ENCODE measurements around the gene E4F1. TPM values are rescaled to one million over a fixed set of nuclear protein-coding genes. Genes with fewer than 3 reads are reported as not detected.

Gene E4F1
- total and polyA plus RNA-seq, 2 of the 13 experiments (the other 11 are each of a cell fraction or from before 2014, with no cell fraction given), result 13.8 to 19.5 TPM

- no peak for TF ChIP-seq HIVEP1 (CRISPR knock-in tag; IDR thresholded peaks at IDR 0.05)
- no peak for TF ChIP-seq SRSF9 (IDR thresholded peaks at IDR 0.05; ENCODE audit: borderline replicate concordance, insufficient read depth, low read depth, low read length, poor library complexity, severe bottlenecking)
- TF ChIP-seq ZNF570 (CRISPR knock-in tag; IDR thresholded peaks at IDR 0.05; ENCODE audit: borderline replicate concordance), result no peak
- TF ChIP-seq ATF7 (IDR thresholded peaks at IDR 0.05), result no peak
- TF ChIP-seq ATF7 (CRISPR knock-in tag; IDR thresholded peaks at IDR 0.05), result no peak
- TF ChIP-seq NFKBIZ (CRISPR knock-in tag; IDR thresholded peaks at IDR 0.05), result no peak
- no peak for TF ChIP-seq HOXA5 (CRISPR knock-in tag; IDR thresholded peaks at IDR 0.05)
- TF ChIP-seq KMT2A (CRISPR knock-in tag; IDR thresholded peaks at IDR 0.05), result 0 out of 2 replicates have a peak, but pooled peaks have one; percentile 11
Observed at GRCh38 chr16:2190002-2190658, 33.3 kb upstream of the E4F1 start (continued).

- no peaks in the 10 kb centered on the region for H3K79me2 ChIP-seq (ENCODE audit: insufficient read depth, low read length)
- DNase-seq (ENCODE audit: low spot score) (peak; percentile 35), FAIRE-seq (no peak), ATAC-seq (no peak; the same call in 1 of the 3 replicates)
- H3K9me3 ChIP-seq (ENCODE audit: low read length), result no peaks in the 10 kb centered on the region
- in situ Hi-C loops (cut with HindIII; ENCODE audit: extremely low pct_ligation_motif_present, low pct_unique_long_range_greater_than_20kb) (no loop called here), intact Hi-C loops (cut with micrococcal nuclease; ENCODE audit: unreplicated experiment) (no loop called here)
- peak overlapping the region in 1 of 3 experiments; percentile 45; a peak in 2 of 6 replicates for H3K4me3 ChIP-seq (replicated peaks in 1 of 3; ENCODE audit: insufficient read depth in 1 of 3, low read depth in 2 of 3, low read length in 3 of 3)
- no peaks in the 10 kb centered on the region for H3K36me3 ChIP-seq (replicated peaks in 1 of 2; ENCODE audit: control insufficient read depth in 1 of 2, insufficient read depth in 2 of 2, low read length in 2 of 2)
- H2AFZ ChIP-seq (ENCODE audit: low read length), result no peak overlapping the region
- 10% methylated on average over 10 of the region's 25 CpGs for WGBS (ENCODE audit: low lambda C conversion rate)
- H3K4me1 ChIP-seq (ENCODE audit: insufficient read depth, low read length), result peaks cover 52% of the 10 kb centered on the region
- H3K27me3 ChIP-seq (ENCODE audit: control insufficient read depth in 1 of 2, insufficient read depth in 2 of 2, low read length in 2 of 2), result 0 out of 5 replicates have a peak, but pooled peaks cover 0 to 5% of the 10 kb centered on the region in 2 experiments
- peak overlapping the region; percentile 61 for H3K4me2 ChIP-seq (ENCODE audit: low read depth, low read length)
- no TSS peak for BruUV-seq (replicated peaks)
- peak overlapping the region; percentile 56 for H3K9ac ChIP-seq (ENCODE audit: insufficient read depth, low read depth, low read length)
- H4K20me1 ChIP-seq (ENCODE audit: insufficient read depth, low read length), result no peaks in the 10 kb centered on the region
- H3K27ac ChIP-seq (ENCODE audit: extremely low read length, insufficient read depth, low read length), result peak overlapping the region; percentile 48
- CTCF ChIA-PET (ENCODE audit: low intra/inter-chr PET ratio, low total read pairs), result no interaction called here
- POLR2A ChIA-PET, result interaction anchor here (0.8 to 3.5 kb wide), 6 partner anchors 14 to 62 kb away, joined by 3 to 29 read pairs (median 4); partner anchors contain the start of genes ECI1, PGP and TRAF7
- TF ChIP-seq ZNF34 (CRISPR knock-in tag; IDR thresholded peaks at IDR 0.05; ENCODE audit: borderline replicate concordance) (no peak), MED13 (CRISPR knock-in tag; IDR thresholded peaks at IDR 0.05) (no peak), ZNF235 (CRISPR knock-in tag; IDR thresholded peaks at IDR 0.05; ENCODE audit: borderline replicate concordance) (0 out of 2 replicates have a peak, but pooled peaks have one; percentile 65), ZNF687 (CRISPR knock-in tag; IDR thresholded peaks at IDR 0.05) (0 out of 2 replicates have a peak, but pooled peaks have one; percentile 31), GABPA (IDR thresholded peaks at IDR 0.05; ENCODE audit: low read depth, low read length) (no peak), GABPA (CRISPR knock-in tag; IDR thresholded peaks at IDR 0.05; ENCODE audit: low read depth) (no peak), RBM22 (optimal IDR thresholded peaks at IDR 0.05; ENCODE audit: low read length) (no peak), HMGA1 (CRISPR knock-in tag; conservative IDR thresholded peaks at IDR 0.05) (no peak), ZFP91 (CRISPR knock-in tag; IDR thresholded peaks at IDR 0.05; ENCODE audit: borderline replicate concordance) (0 out of 2 replicates have a peak, but pooled peaks have one; percentile 43)
Observed at GRCh38 chr16:2190659-2191445, 32.5 kb upstream of the E4F1 start.
